Lower lobe of right lung (tissue), 2 donors: ENCODE results near the gene NR4A1. TPM values are rescaled to one million over a fixed set of nuclear protein-coding genes. Genes with fewer than 3 reads are reported as not detected.

ENCODE experiments used
- ATAC-seq, 2 donors: fragments of 200-7000 bp; cut with Tn5 transposase; one replicate each; pipeline ENCODE4 v1.9.1; 2020 to 2022; ENCODE audit warnings: mild to moderate bottlenecking in 2 of 2, moderate library complexity in 2 of 2
- DNase-seq: peaks from one replicate; pipeline ENCODE4 v3.0.0-alpha.2; 2020
- H3K27ac ChIP-seq: fragments of 200-600 bp; one replicate; pipeline ENCODE4 v1.8.0; 2022
- H3K27me3 ChIP-seq: fragments of 200-600 bp; one replicate; pipeline ENCODE4 v1.8.0; 2022; ENCODE audit warnings: low read depth
- H3K36me3 ChIP-seq: fragments of 200-600 bp; one replicate; pipeline ENCODE4 v1.8.0; 2022; ENCODE audit warnings: mild to moderate bottlenecking
- H3K4me1 ChIP-seq: fragments of 200-600 bp; one replicate; pipeline ENCODE4 v1.8.0; 2022
- H3K4me3 ChIP-seq: fragments of 200-600 bp; one replicate; pipeline ENCODE4 v1.8.0; 2022; ENCODE audit warnings: mild to moderate bottlenecking
- H3K9me3 ChIP-seq: fragments of 200-600 bp; one replicate; pipeline ENCODE4 v1.8.0; 2022
- intact Hi-C: fragments of 100-400 bp; cut with DNase I; formaldehyde crosslinking; loops from one replicate; pipeline ENCODE4 v1.11.0; 2022
- total RNA-seq: library from RNA; stranded (reverse); fragmentation: NEBNext Ultra II Directional; extraction: Animal tissue kit (Norgen Biotek cat#: 25700); gene quantifications from one replicate; pipeline ENCODE4 v1.2.1, GENCODE V29; 2021
- TF ChIP-seq, protein P1 (sequence below): fragments of 200-600 bp; IDR thresholded peaks from one replicate; pipeline ENCODE4 v1.8.0; 2022; ENCODE audit warnings: antibody characterized with exemption, mild to moderate bottlenecking
- donor health status: DM: no; HTN: yes; CAD: no; lungs with severe emphysema.

NR4A1 gene
- total RNA-seq, 1 donor from 2014 or later: 39.3 TPM

- TF ChIP-seq, protein P1, sequence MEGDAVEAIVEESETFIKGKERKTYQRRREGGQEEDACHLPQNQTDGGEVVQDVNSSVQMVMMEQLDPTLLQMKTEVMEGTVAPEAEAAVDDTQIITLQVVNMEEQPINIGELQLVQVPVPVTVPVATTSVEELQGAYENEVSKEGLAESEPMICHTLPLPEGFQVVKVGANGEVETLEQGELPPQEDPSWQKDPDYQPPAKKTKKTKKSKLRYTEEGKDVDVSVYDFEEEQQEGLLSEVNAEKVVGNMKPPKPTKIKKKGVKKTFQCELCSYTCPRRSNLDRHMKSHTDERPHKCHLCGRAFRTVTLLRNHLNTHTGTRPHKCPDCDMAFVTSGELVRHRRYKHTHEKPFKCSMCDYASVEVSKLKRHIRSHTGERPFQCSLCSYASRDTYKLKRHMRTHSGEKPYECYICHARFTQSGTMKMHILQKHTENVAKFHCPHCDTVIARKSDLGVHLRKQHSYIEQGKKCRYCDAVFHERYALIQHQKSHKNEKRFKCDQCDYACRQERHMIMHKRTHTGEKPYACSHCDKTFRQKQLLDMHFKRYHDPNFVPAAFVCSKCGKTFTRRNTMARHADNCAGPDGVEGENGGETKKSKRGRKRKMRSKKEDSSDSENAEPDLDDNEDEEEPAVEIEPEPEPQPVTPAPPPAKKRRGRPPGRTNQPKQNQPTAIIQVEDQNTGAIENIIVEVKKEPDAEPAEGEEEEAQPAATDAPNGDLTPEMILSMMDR: no peak
- no peaks in the 10 kb centered on the region for H3K9me3 ChIP-seq
- DNase-seq: no peak
- H3K4me1 ChIP-seq: peaks cover 39% of the 10 kb centered on the region
- no peaks in the 10 kb centered on the region for H3K27me3 ChIP-seq
- no peaks in the 10 kb centered on the region for H3K36me3 ChIP-seq
- H3K27ac ChIP-seq: peak overlapping the region; percentile 83
- H3K4me3 ChIP-seq: no peak overlapping the region
- ATAC-seq: peak in 1 of 2 donors; percentile 3
- intact Hi-C loops: loop anchor here (5.0 kb wide), 1 partner anchor 56 kb away; no protein-coding TSS in a partner anchor
Measured at GRCh38 chr12:52026263-52026662, 25.0 kb upstream of the NR4A1 start.

DNA sequence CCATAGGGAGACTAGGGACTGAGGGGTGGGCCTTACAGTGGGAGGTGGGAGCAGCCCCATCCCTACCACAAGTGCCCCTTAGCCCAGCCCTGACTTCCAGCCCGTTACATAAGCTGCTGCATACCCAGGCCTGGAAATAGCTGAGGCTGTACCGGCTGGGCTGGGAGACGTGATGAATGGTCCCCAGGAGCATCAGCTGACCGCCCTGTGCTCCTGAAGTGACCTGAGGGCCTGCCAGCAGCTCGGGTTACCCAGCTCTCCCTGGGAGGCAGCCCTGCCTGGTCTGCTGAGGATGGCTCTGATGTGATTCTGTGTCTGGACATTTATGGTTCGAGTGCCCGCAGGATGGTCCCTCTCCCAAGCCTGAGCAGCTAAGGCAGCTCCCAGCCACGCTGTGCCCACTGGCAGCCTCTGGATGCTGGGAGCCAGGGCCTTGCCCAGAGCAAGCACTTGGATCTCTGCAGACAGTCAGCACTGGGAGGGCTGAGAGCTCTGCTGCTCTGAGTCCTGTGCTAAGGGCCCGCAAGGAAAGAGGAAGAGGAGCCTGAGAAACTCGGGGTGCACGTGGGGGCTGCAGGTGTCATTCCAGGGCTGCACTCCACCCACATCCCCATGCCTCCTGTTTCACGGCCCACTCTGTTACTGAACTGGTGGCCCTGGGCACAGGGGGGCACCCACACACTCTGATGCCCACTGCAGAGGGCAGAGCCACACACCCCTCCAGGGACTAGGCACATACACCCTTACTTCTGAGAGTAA lies 24.0 kb upstream of the NR4A1 start:
- TF ChIP-seq, protein P1: no peak
- no peak overlapping the region for H3K27ac ChIP-seq

GRCh38 chr12:52029685-52030084 lies 21.6 kb upstream of the NR4A1 start:
- peak; percentile 40 to 50 for ATAC-seq
- Histone ChIP-seq H3K36me3 (no peaks in the 10 kb centered on the region), H3K4me3 (no peak overlapping the region), H3K9me3 (no peaks in the 10 kb centered on the region), H3K27me3 (no peaks in the 10 kb centered on the region), H3K4me1 (peaks cover 40% of the 10 kb centered on the region), H3K27ac (peak overlapping the region; percentile 6)
- peak; percentile 67 for DNase-seq
- intact Hi-C loops: loop anchor here (5.0 kb wide), 1 partner anchor 53 kb away; no protein-coding TSS in a partner anchor
- TF ChIP-seq, protein P1: no peak

More for the DNA sequence above, 24.0 kb upstream of the NR4A1 start:
- no peaks in the 10 kb centered on the region for H3K9me3 ChIP-seq
- no peak for DNase-seq
- ATAC-seq: no peak
- H3K36me3 ChIP-seq: no peaks in the 10 kb centered on the region
- no peak overlapping the region for H3K4me3 ChIP-seq
- intact Hi-C loops: loop anchor here (5.0 kb wide), 1 partner anchor 55 kb away; no protein-coding TSS in a partner anchor
- H3K4me1 ChIP-seq: peaks cover 42% of the 10 kb centered on the region
- H3K27me3 ChIP-seq: no peaks in the 10 kb centered on the region

DNA sequence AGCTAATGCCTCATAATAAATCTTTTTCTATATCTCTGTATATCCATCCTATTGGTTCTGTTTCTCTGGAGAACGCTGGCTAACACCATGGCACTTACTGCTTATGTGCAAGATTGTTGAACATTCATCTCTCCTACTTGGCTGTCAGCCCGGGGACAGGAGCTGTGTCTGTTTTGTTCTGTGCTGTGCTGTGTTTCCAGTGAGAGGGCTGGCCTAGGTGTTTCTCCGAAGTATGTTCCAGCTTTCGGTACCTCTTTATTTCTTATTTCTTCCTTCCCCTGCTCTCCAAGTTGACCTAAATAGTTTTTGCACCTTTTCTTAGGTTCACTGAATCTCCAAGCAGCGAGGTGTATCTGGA lies 18.8 kb upstream of the NR4A1 start:
- H3K27ac ChIP-seq: peak overlapping the region; percentile 95
- no peaks in the 10 kb centered on the region for H3K9me3 ChIP-seq
- TF ChIP-seq, protein P1: no peak
- no peaks in the 10 kb centered on the region for H3K27me3 ChIP-seq
- ATAC-seq (peak; percentile 36 to 59), DNase-seq (no peak)
- intact Hi-C loops: no loop called here
- peaks cover 34% of the 10 kb centered on the region for H3K4me1 ChIP-seq
- H3K36me3 ChIP-seq: no peaks in the 10 kb centered on the region
- H3K4me3 ChIP-seq: peak overlapping the region; percentile 49

GRCh38 chr12:52032804-52033445 lies 18.3 kb upstream of the NR4A1 start:
- ATAC-seq: peak; percentile 93 to 94
- DNase-seq: peak; percentile 98
- intact Hi-C loops: no loop called here

More at GRCh38 chr12:52032804-52033445, 18.3 kb upstream of the NR4A1 start:
- H3K27me3 ChIP-seq: no peaks in the 10 kb centered on the region
- peak overlapping the region; percentile 95 for H3K27ac ChIP-seq
- H3K4me3 ChIP-seq: peak overlapping the region; percentile 49
- no peaks in the 10 kb centered on the region for H3K9me3 ChIP-seq
- peaks cover 38% of the 10 kb centered on the region for H3K4me1 ChIP-seq
- no peaks in the 10 kb centered on the region for H3K36me3 ChIP-seq
- TF ChIP-seq, protein P1: no peak
